Panc1 (cell line): Measurements from ENCODE around the gene ADNP.

Experiments used
- SIN3A ChIP-seq: IDR thresholded peaks from 2 replicates; pipeline ENCODE4 v1.6.1; 2012; ENCODE audit warnings: low read depth, mild to moderate bottlenecking, low read length, moderate library complexity, borderline replicate concordance; ENCODE audit not compliant: insufficient read depth
- TF ChIP-seq, protein P1 (sequence below): fragments of 450-650 bp; IDR thresholded peaks from 2 replicates; pipeline ENCODE4 v1.5.1; 2017; ENCODE audit warnings: mild to moderate bottlenecking

DNA sequence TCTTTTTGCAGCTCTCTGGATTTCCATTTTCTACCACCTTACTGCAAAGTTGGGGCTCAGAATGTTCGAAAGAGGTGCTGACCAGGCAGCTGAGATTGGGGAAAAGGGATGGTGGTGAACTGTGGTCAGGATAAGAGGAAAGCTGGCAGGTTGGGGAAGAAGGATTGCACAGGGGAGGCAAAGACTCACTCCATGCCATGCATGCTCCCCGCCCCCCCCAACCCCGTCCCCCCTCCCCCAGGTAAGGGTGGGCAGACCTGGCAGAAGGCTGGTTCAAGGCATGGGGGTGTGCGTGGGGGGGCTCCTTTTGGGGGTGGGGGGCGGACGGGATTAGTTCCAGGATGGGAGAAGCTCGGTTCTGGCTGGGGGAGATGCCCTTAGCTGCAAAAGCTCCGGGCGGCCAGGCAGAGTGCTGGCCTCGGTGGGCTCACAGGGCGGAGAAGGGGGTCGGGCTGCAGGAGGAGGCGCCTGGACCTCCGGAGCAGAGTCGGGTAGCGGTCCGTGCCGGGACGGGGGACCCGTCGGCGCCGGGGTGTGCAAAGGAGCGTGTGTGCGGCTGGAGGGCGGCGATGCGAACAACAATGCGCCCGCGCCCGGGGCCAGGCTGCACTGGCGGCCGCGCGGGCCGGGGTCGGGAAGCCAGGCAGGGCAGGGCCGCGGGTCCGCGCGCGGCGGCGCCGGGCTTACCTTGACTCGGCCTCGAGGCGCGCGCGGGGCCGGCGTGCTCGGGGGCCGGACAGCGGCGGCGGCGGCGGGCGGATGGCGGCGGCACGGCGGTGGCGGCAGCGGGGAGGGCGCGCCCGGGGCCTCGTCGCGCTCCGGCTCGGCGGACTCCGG is 880 bp downstream of the ADNP start:
- TF ChIP-seq, protein P1, sequence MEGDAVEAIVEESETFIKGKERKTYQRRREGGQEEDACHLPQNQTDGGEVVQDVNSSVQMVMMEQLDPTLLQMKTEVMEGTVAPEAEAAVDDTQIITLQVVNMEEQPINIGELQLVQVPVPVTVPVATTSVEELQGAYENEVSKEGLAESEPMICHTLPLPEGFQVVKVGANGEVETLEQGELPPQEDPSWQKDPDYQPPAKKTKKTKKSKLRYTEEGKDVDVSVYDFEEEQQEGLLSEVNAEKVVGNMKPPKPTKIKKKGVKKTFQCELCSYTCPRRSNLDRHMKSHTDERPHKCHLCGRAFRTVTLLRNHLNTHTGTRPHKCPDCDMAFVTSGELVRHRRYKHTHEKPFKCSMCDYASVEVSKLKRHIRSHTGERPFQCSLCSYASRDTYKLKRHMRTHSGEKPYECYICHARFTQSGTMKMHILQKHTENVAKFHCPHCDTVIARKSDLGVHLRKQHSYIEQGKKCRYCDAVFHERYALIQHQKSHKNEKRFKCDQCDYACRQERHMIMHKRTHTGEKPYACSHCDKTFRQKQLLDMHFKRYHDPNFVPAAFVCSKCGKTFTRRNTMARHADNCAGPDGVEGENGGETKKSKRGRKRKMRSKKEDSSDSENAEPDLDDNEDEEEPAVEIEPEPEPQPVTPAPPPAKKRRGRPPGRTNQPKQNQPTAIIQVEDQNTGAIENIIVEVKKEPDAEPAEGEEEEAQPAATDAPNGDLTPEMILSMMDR = no peak
- TF ChIP-seq SIN3A = no peak; the same call in 1 of the 2 replicates
